ENCODE data around the gene PER2. TPM values are rescaled to one million over a fixed set of nuclear protein-coding genes. Genes with fewer than 3 reads are reported as not detected.

Gene PER2
- total RNA-seq, 2 experiments from 2014 or later = 8.4 to 18.6 TPM

DNA sequence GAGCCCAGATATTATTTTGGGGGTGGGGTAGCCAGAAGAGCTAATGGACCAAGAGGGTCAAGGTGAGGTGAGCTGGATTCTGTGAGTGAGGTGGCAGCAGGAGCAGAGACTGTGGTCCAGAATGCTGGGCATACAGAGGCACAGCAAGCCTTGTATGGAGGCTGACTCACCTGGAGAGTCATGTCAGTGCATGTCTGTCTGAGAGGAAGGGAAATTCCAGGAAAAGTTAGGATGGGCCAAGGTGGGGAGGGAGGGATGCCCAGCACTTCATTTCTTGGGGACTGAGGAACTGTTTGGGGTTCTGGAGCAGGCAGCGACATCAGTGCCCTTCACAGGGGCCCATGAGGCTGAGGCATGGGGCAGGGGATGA lies 21.1 kb downstream of the PER2 start:
- H3K9me3 ChIP-seq (ENCODE audit: low read length) = no peaks in the 10 kb centered on the region
- no peak overlapping the region for H2AFZ ChIP-seq (ENCODE audit: low read length)
- H3K4me3 ChIP-seq (ENCODE audit: low read depth, low read length, poor library complexity, severe bottlenecking) = no peak overlapping the region
- H3K4me1 ChIP-seq (ENCODE audit: insufficient read depth, low read length, poor library complexity, severe bottlenecking) = no peaks in the 10 kb centered on the region
- no peaks in the 10 kb centered on the region for H4K20me1 ChIP-seq (ENCODE audit: insufficient read depth, low read length)
- no TSS peak for BruUV-seq (replicated peaks)
- no peak for DNase-seq (ENCODE audit: low spot score)
- intact Hi-C loops (cut with micrococcal nuclease; ENCODE audit: unreplicated experiment) = no loop called here
- TF ChIP-seq, protein P1, sequence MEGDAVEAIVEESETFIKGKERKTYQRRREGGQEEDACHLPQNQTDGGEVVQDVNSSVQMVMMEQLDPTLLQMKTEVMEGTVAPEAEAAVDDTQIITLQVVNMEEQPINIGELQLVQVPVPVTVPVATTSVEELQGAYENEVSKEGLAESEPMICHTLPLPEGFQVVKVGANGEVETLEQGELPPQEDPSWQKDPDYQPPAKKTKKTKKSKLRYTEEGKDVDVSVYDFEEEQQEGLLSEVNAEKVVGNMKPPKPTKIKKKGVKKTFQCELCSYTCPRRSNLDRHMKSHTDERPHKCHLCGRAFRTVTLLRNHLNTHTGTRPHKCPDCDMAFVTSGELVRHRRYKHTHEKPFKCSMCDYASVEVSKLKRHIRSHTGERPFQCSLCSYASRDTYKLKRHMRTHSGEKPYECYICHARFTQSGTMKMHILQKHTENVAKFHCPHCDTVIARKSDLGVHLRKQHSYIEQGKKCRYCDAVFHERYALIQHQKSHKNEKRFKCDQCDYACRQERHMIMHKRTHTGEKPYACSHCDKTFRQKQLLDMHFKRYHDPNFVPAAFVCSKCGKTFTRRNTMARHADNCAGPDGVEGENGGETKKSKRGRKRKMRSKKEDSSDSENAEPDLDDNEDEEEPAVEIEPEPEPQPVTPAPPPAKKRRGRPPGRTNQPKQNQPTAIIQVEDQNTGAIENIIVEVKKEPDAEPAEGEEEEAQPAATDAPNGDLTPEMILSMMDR (conservative IDR thresholded peaks at IDR 0.05; ENCODE audit: low read length) = no peak
- no peak for TF ChIP-seq EZH2phosphoT487 (IDR thresholded peaks at IDR 0.05; ENCODE audit: borderline replicate concordance, low read depth, low read length)
- POLR2A ChIA-PET = no interaction called here
- H3K79me2 ChIP-seq (ENCODE audit: insufficient read depth, low read depth, low read length) = no peaks in the 10 kb centered on the region
- no peaks in the 10 kb centered on the region for H3K9me2 ChIP-seq (ENCODE audit: insufficient read depth, low read length)
- CTCF ChIA-PET (ENCODE audit: unreplicated experiment) = no interaction called here
- no peak overlapping the region for H3K27ac ChIP-seq (ENCODE audit: low read depth, low read length, poor library complexity, severe bottlenecking)
- no peak overlapping the region for H3K4me2 ChIP-seq (ENCODE audit: low read length)
- H3K36me3 ChIP-seq (ENCODE audit: insufficient read depth, low read length) = peaks cover 65% of the 10 kb centered on the region

DNA sequence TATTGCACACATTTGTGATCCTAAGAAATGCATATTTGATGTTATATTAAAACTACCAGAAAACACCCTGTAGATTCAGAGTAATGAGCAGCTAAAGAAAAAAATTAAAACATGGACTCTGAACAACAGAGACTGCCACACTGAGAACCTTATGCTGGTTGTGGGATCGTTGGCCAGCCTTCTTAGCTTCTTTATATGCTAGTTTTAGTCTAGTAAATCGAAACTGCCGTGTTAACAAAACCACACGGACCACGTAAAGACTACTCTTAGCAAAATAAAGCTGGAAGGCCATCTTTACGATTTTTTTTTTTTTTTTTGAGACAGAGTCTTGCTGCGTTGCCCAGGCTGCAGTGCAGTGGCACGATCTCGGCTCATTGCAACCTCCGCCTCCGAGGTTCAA lies 22.8 kb downstream of the PER2 start:
- BruUV-seq (replicated peaks) = no TSS peak
- no peaks in the 10 kb centered on the region for H3K9me2 ChIP-seq (ENCODE audit: insufficient read depth, low read length)
- CTCF ChIA-PET (ENCODE audit: unreplicated experiment) = no interaction called here
- no peaks in the 10 kb centered on the region for H3K9me3 ChIP-seq (ENCODE audit: low read length)
- no peak for DNase-seq (ENCODE audit: low spot score)
- H3K36me3 ChIP-seq (ENCODE audit: insufficient read depth, low read length) = peaks cover 50% of the 10 kb centered on the region
- H4K20me1 ChIP-seq (ENCODE audit: insufficient read depth, low read length) = no peaks in the 10 kb centered on the region
- POLR2A ChIA-PET = interaction anchor here (0.7 kb wide), 1 partner anchor 442 kb away, joined by 3 read pairs; no protein-coding TSS in a partner anchor
- H2AFZ ChIP-seq (ENCODE audit: low read length) = no peak overlapping the region
- intact Hi-C loops (cut with micrococcal nuclease; ENCODE audit: unreplicated experiment) = no loop called here
- TF ChIP-seq, protein P1 (conservative IDR thresholded peaks at IDR 0.05; ENCODE audit: low read length) = no peak
- no peak for TF ChIP-seq EZH2phosphoT487 (IDR thresholded peaks at IDR 0.05; ENCODE audit: borderline replicate concordance, low read depth, low read length)
- H3K79me2 ChIP-seq (ENCODE audit: insufficient read depth, low read depth, low read length) = no peaks in the 10 kb centered on the region
- H3K4me2 ChIP-seq (ENCODE audit: low read length) = no peak overlapping the region
- no peak overlapping the region for H3K4me3 ChIP-seq (ENCODE audit: low read depth, low read length, poor library complexity, severe bottlenecking)
- H3K27ac ChIP-seq (ENCODE audit: low read depth, low read length, poor library complexity, severe bottlenecking) = no peak overlapping the region
- no peaks in the 10 kb centered on the region for H3K4me1 ChIP-seq (ENCODE audit: insufficient read depth, low read length, poor library complexity, severe bottlenecking)

DNA sequence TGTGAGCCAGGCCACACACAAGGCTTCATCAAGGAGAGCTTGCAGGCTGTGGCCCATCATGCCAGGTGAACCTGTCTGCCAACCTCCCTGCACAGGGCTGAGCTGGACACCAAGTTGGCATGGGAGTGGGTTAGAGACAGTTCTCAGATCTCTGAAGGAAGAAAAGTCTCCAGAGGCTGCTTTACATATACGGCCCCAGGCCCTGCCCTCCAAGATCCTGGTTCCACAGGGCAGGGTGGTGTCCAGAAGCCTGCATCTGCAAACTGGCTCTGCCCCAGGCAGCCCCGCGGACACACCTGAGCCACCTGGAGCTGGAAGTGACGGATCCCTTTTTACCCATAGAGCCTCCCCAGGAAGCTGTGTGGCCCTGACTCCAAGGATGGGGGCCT lies 24.3 kb downstream of the PER2 start:
- no peaks in the 10 kb centered on the region for H3K4me1 ChIP-seq (ENCODE audit: insufficient read depth, low read length, poor library complexity, severe bottlenecking)
- H3K4me2 ChIP-seq (ENCODE audit: low read length) = no peak overlapping the region
- ChIA-PET POLR2A (no interaction called here), CTCF (ENCODE audit: unreplicated experiment) (interaction anchor here (1.3 kb wide), 1 partner anchor 104 kb away, joined by 6 read pairs; no protein-coding TSS in a partner anchor)
- intact Hi-C loops (cut with micrococcal nuclease; ENCODE audit: unreplicated experiment) = no loop called here
- no peaks in the 10 kb centered on the region for H3K9me3 ChIP-seq (ENCODE audit: low read length)
- H2AFZ ChIP-seq (ENCODE audit: low read length) = no peak overlapping the region
- peaks cover 48% of the 10 kb centered on the region for H3K36me3 ChIP-seq (ENCODE audit: insufficient read depth, low read length)
- TF ChIP-seq EZH2phosphoT487 (IDR thresholded peaks at IDR 0.05; ENCODE audit: borderline replicate concordance, low read depth, low read length) = no peak
- TF ChIP-seq, protein P1 (conservative IDR thresholded peaks at IDR 0.05; ENCODE audit: low read length) = no peak
- no peaks in the 10 kb centered on the region for H4K20me1 ChIP-seq (ENCODE audit: insufficient read depth, low read length)
- no TSS peak for BruUV-seq (replicated peaks)
- H3K4me3 ChIP-seq (ENCODE audit: low read depth, low read length, poor library complexity, severe bottlenecking) = no peak overlapping the region
- H3K9me2 ChIP-seq (ENCODE audit: insufficient read depth, low read length) = no peaks in the 10 kb centered on the region
- no peak overlapping the region for H3K27ac ChIP-seq (ENCODE audit: low read depth, low read length, poor library complexity, severe bottlenecking)
- no peak for DNase-seq (ENCODE audit: low spot score)
- H3K79me2 ChIP-seq (ENCODE audit: insufficient read depth, low read depth, low read length) = no peaks in the 10 kb centered on the region
